BLaER1 (cell line): ENCODE measurements around the gene CMSS1.

Experiments used
- H3K27ac ChIP-seq: shearing (Covaris generic); formaldehyde crosslinking; 2 replicates; pipeline ENCODE4 v1.8.1; 2022
- H3K27me3 ChIP-seq: shearing (Covaris generic); formaldehyde crosslinking; 2 replicates; pipeline ENCODE4 v1.8.1; 2022
- H3K36me3 ChIP-seq: shearing (Covaris generic); formaldehyde crosslinking; 2 replicates; pipeline ENCODE4 v1.8.1; 2022
- H3K4me1 ChIP-seq: shearing (Covaris generic); formaldehyde crosslinking; 2 replicates; pipeline ENCODE4 v1.8.1; 2022
- H3K4me2 ChIP-seq: shearing (Covaris generic); formaldehyde crosslinking; 2 replicates; pipeline ENCODE4 v1.8.1; 2022
- H3K4me3 ChIP-seq: shearing (Covaris generic); formaldehyde crosslinking; 2 replicates; pipeline ENCODE4 v1.8.1; 2022
- H3K9ac ChIP-seq: shearing (Covaris generic); formaldehyde crosslinking; 2 replicates; pipeline ENCODE4 v1.8.1; 2022
- H3K9me3 ChIP-seq: shearing (Covaris generic); formaldehyde crosslinking; 2 replicates; pipeline ENCODE4 v1.8.1; 2022
- H4K20me1 ChIP-seq: shearing (Covaris generic); formaldehyde crosslinking; 2 replicates; pipeline ENCODE4 v1.8.1; 2022
- Cebpa-rat ChIP-seq: shearing (Covaris generic); IDR thresholded peaks from 2 replicates; pipeline ENCODE4 v1.8.1; 2022

Gene CMSS1

DNA sequence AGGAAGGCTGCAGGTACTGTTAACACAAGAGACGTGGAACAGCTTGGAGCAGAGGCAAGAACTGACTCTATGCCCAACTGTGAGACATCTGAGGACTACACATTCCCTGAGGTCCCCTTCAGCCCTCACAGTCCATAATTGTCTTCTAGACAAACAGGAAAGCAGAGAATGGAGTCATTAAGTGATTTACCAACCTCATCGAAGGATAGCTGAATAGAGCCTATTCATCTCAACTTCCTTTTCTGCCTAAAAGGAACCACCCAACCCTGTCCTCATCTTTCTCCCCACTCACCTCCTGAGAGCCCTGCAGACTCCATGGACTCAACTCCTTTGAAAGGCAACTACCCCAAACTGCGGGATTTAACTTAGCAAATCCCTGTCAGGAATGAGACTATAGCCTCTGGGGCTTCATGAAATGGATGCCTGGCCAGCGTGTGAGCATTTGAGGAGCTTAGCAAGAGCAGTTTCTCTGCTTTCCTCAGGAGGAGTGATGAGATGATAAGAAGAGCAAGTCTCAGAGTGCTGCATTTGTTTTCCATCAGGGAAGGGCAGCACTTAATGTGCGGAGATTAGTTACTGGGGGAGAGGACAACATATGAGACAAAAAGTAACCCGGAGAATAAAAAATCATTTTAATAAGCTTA, 358.1 kb downstream of the CMSS1 start:
- H3K4me1 ChIP-seq: no peaks in the 10 kb centered on the region
- H3K9me3 ChIP-seq: peaks cover 34% of the 10 kb centered on the region
- no peaks in the 10 kb centered on the region for H3K27me3 ChIP-seq
- H3K9ac ChIP-seq: no peak overlapping the region
- peaks cover 90% of the 10 kb centered on the region for H3K36me3 ChIP-seq
- H3K27ac ChIP-seq: no peak overlapping the region
- no peak overlapping the region for H3K4me3 ChIP-seq
- H4K20me1 ChIP-seq: no peaks in the 10 kb centered on the region
- no peak for TF ChIP-seq Cebpa-rat
- no peak overlapping the region for H3K4me2 ChIP-seq

DNA sequence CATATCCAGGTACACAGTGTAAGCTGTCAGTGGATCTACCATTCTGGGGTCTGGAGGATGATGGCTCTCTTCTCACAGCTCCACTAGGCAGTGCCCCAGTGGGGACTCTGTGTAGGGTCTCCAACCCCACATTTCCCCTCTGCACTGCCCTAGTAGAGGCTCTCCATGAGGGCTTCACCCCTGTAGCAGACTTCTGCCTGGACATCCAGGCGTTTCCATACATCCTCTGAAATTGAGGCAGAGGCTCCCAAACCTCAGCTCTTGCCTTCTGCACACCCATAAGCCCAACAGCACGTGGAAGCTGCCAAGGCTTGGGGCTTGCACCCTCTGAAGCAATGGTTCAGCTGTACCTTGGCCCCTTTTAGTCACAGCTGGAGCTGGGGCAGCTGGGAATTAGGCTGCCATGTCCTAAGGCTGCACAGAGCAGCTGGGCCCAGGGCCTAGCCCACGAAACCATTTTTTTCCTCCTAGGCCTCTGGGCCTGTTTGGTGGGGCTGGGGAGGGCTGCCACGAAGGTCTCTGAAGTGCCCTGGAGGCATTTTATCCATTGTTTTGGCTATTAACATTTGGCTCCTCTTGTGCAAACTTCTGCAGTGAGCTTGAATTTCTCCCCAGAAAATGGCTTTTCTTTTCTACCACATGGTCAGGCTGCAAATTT, 362.2 kb downstream of the CMSS1 start:
- no peaks in the 10 kb centered on the region for H3K27me3 ChIP-seq
- peaks cover 18% of the 10 kb centered on the region for H3K4me1 ChIP-seq
- H3K9ac ChIP-seq: no peak overlapping the region
- H3K9me3 ChIP-seq: peaks cover 44% of the 10 kb centered on the region
- no peaks in the 10 kb centered on the region for H4K20me1 ChIP-seq
- H3K27ac ChIP-seq: no peak overlapping the region
- TF ChIP-seq Cebpa-rat: no peak
- no peak overlapping the region for H3K4me2 ChIP-seq
- peak overlapping the region; percentile 30 for H3K4me3 ChIP-seq
- H3K36me3 ChIP-seq: peaks cover 60% of the 10 kb centered on the region

DNA sequence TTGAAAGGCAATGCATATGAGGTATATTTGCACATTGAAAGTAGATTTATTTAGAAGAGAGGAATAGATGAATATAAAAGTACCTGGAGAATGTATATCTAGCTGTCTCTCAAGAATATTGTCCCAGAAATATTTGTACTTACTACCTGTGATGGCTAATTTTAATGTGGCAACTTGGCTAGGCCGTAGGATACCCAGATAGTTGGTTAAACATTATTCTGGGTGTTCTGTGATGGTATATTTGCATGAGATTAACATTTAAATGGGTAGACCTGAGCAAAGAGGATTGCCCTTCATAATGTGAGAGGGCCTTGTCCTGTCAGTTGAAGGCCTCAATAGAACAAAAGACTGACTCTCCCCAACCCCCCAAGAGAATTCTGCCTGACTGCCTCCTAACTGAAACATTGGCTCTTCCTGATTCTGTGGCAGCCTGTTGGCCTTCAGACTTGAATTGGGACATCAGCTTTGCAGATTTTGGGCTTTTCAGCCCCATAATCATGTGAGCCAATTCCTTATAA, 366.0 kb downstream of the CMSS1 start:
- Histone ChIP-seq H3K4me1 (peaks cover 30% of the 10 kb centered on the region), H3K9me3 (peaks cover 31% of the 10 kb centered on the region), H3K27ac (peak overlapping the region; percentile 74), H4K20me1 (no peaks in the 10 kb centered on the region), H3K27me3 (no peaks in the 10 kb centered on the region), H3K4me3 (no peak overlapping the region), H3K9ac (no peak overlapping the region), H3K36me3 (peaks cover 23% of the 10 kb centered on the region), H3K4me2 (peak overlapping the region; percentile 67)
- no peak for TF ChIP-seq Cebpa-rat

GRCh38 chr3:100184948-100185570, 367.4 kb downstream of the CMSS1 start:
- no peak overlapping the region for H3K4me3 ChIP-seq
- peaks cover 30% of the 10 kb centered on the region for H3K4me1 ChIP-seq
- H3K9me3 ChIP-seq: peaks cover 17% of the 10 kb centered on the region
- no peak overlapping the region for H3K9ac ChIP-seq
- no peaks in the 10 kb centered on the region for H4K20me1 ChIP-seq
- H3K27ac ChIP-seq: peak overlapping the region; percentile 74
- peak overlapping the region; percentile 67 for H3K4me2 ChIP-seq
- no peak for TF ChIP-seq Cebpa-rat
- peaks cover 9% of the 10 kb centered on the region for H3K36me3 ChIP-seq
- no peaks in the 10 kb centered on the region for H3K27me3 ChIP-seq

- Histone ChIP-seq H3K9ac (no peak overlapping the region), H3K27ac (peak overlapping the region; percentile 74; the same call in 1 of the 2 replicates), H3K36me3 (peaks cover 2% of the 10 kb centered on the region; the same call in 1 of the 2 replicates), H3K27me3 (no peaks in the 10 kb centered on the region), H3K4me3 (no peak overlapping the region), H3K9me3 (peaks cover 9% of the 10 kb centered on the region), H4K20me1 (no peaks in the 10 kb centered on the region), H3K4me2 (peak overlapping the region; percentile 67), H3K4me1 (peaks cover 30% of the 10 kb centered on the region)
- TF ChIP-seq Cebpa-rat: no peak
Measured at GRCh38 chr3:100185847-100186246, 368.2 kb downstream of the CMSS1 start.

DNA sequence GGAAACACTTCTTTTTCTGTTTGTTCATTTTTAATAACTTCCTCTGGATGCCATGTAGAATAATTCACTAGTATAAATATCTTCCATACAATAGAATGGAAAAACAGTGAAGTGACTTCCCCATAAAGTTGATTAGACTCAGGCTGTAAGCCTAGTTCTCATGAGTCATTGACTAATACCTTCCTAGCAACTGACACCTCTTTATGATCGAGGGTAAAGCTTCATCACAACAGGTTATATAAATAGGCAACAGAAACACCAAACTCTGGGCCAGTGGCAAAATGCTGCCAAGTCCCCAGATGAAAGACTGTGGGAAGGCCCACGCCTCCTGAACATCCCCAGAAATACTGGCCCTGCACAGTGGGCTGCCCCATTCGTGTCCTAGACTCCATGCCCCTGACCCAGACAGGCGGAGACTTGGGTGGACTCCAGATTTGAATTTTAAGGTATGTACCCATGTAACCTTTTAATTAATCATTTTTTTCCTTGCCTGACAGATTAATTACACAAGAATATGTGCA, 371.8 kb downstream of the CMSS1 start:
- Histone ChIP-seq H3K4me1 (peaks cover 15% of the 10 kb centered on the region), H3K36me3 (no peaks in the 10 kb centered on the region), H3K9ac (no peak overlapping the region), H3K4me3 (no peak overlapping the region), H3K27me3 (no peaks in the 10 kb centered on the region), H3K9me3 (no peaks in the 10 kb centered on the region), H3K27ac (no peak overlapping the region), H4K20me1 (no peaks in the 10 kb centered on the region), H3K4me2 (no peak overlapping the region)
- TF ChIP-seq Cebpa-rat: no peak

DNA sequence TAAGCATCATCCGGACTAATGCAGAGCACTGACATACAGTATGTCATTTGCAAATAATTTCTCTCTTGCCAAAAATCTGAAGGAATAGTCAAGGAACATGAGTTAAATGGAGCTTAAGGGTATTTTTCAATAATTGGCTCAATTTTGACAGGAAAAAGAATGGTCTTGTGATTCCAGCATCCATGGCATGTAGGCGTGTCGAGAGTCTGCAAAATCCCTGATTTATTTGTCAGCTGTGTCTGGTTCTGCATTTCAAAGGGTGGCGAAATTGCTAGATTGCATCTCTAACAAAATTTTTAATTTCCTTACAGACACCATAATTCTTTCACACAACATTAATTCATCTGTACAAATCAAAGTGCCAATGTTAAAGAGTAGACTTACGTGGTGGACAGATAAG, 377.7 kb downstream of the CMSS1 start:
- H3K36me3 ChIP-seq: no peaks in the 10 kb centered on the region
- no peak for TF ChIP-seq Cebpa-rat
- no peaks in the 10 kb centered on the region for H4K20me1 ChIP-seq
- H3K4me3 ChIP-seq: no peak overlapping the region
- H3K4me2 ChIP-seq: no peak overlapping the region
- no peak overlapping the region for H3K27ac ChIP-seq
- no peaks in the 10 kb centered on the region for H3K4me1 ChIP-seq
- no peak overlapping the region for H3K9ac ChIP-seq
- peaks cover 15% of the 10 kb centered on the region for H3K9me3 ChIP-seq
- H3K27me3 ChIP-seq: no peaks in the 10 kb centered on the region

GRCh38 chr3:100197876-100198275, 380.2 kb downstream of the CMSS1 start:
- no peak for TF ChIP-seq Cebpa-rat
- H3K4me1 ChIP-seq: no peaks in the 10 kb centered on the region
- H4K20me1 ChIP-seq: no peaks in the 10 kb centered on the region
- no peak overlapping the region for H3K4me2 ChIP-seq
- H3K36me3 ChIP-seq: no peaks in the 10 kb centered on the region
- no peak overlapping the region for H3K27ac ChIP-seq
- H3K27me3 ChIP-seq: no peaks in the 10 kb centered on the region
- peaks cover 15% of the 10 kb centered on the region for H3K9me3 ChIP-seq
- no peak overlapping the region for H3K4me3 ChIP-seq
- H3K9ac ChIP-seq: no peak overlapping the region

GRCh38 chr3:100198579-100199269, 381.1 kb downstream of the CMSS1 start:
- Histone ChIP-seq H3K4me1 (no peaks in the 10 kb centered on the region), H3K9ac (no peak overlapping the region), H3K27me3 (no peaks in the 10 kb centered on the region), H3K9me3 (peaks cover 20% of the 10 kb centered on the region), H3K4me3 (no peak overlapping the region), H3K27ac (no peak overlapping the region), H3K4me2 (no peak overlapping the region), H3K36me3 (no peaks in the 10 kb centered on the region), H4K20me1 (no peaks in the 10 kb centered on the region)
- TF ChIP-seq Cebpa-rat: no peak
